Left cardiac atrium (tissue), 4 donors: Measurements from ENCODE around the gene CLEC2A. TPM values are rescaled to one million over a fixed set of nuclear protein-coding genes. Genes with fewer than 3 reads are reported as not detected.
A peak's percentile ranks its signal among the peaks of the same experiment; 100 is the strongest.

Experiments
- ATAC-seq, 2 donors: fragments of 200-7000 bp; cut with Tn5 transposase; one replicate each; pipeline ENCODE4 v1.9.1; 2020; ENCODE audit warnings: mild to moderate bottlenecking in 2 of 2, moderate library complexity in 2 of 2
- DNase-seq: peaks from one replicate; pipeline ENCODE4 v3.0.0-alpha.2; 2020
- intact Hi-C, 2 donors: fragments of 100-400 bp; cut with DNase I; formaldehyde crosslinking; loops; one replicate each; pipeline versions ENCODE4 v1.14.1 to v1.15.1; 2022 to 2023
- total RNA-seq, 2 donors: library from RNA; stranded (reverse); fragmentation: NEBNext Ultra II Directional; extraction: Animal tissue kit (Norgen Biotek cat#: 25700); gene quantifications; one replicate each; pipeline ENCODE4 v1.2.1, GENCODE V29; 2021
- donor health status: DM: no; HTN: yes; CAD: no.
- donor health status: DM: no; HTN: yes; CAD: no; lungs with severe emphysema.
- donor health status: DM: yes; HTN: yes; CAD: no.
- donor health status: Dilated cardiomyopathy.

CLEC2A gene
- total RNA-seq, 2 donors from 2014 or later: not detected

DNA sequence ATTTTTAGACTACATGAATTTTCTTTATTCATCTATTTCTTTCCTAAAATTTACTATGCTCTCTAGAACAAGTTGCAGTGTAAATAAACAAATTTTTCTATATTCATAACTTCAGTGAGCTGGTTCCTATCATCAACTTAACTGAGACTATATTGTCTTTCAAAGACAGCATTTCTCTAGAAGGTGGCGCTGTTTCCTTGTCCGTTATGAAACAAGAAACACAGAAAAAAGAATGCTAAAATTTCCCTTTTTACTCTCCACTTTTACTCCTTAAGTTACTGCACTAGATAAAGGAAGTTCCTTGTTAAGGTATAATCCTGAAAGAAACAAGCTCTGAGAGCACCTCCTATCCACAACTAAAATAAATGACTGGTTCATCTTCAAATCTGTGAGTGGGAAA is 8.2 kb upstream of the CLEC2A start:
- ATAC-seq (no peak), DNase-seq (no peak)
- intact Hi-C loops: no loop called here

DNA sequence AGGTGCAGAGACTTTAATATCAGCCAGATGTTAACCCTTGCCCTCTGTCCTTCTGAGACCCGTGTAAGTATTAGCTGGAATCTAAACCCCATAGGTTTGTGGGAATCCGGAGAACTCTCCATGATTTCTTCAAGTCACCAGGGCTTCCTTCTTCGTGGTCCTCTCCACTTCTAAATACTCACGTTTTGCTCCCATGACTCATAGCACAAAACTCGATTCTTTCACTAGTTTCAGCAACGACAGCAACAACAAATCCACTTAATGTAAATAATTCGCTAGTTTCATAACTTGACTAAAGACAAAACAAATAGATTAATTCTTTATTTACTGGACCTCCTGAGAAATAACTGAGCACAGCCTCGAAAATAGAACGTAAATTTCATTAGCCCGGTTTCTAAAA is 4.4 kb upstream of the CLEC2A start:
- no peak for DNase-seq
- intact Hi-C loops: no loop called here
- ATAC-seq: no peak

DNA sequence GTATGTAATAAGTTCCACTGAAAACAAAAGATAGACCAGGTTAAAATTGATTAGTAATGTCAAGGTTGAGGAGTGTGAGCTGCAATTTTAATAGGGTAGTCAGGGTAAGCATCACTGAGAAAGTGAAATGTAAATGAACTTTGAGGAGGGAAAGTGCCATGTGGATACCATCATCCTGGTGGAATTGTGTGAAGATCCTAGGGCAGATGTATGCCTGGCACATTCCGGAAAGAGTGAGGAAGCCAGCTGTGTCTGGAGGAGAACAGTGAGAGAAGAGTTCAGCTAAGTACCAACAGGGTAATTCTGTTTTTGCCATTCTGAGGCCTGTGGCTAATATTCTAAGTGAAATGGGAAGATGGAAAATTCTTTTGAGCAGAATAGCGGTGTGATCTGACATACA is 2.9 kb upstream of the CLEC2A start:
- ATAC-seq (no peak), DNase-seq (no peak)
- intact Hi-C loops: no loop called here

DNA sequence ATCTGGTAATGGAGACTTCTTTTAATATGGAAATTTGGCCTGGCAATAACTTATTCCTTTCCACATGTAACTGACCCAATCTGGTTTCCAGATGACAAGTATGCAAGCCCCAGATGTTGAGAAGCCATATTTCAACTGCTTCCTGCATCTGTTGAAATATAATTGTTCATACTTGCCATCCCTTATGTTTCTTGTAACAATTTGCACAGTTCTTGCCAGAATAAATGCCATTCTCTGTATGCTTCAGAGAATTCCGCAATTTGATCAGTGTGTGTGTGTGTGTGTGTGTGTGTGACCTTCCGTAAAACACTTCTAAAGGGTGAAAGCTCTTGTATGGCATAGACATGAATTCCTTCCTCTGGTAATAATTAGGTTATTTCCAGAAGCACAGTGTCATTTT is 1.8 kb upstream of the CLEC2A start:
- ATAC-seq (no peak), DNase-seq (no peak)
- intact Hi-C loops: no loop called here

DNA sequence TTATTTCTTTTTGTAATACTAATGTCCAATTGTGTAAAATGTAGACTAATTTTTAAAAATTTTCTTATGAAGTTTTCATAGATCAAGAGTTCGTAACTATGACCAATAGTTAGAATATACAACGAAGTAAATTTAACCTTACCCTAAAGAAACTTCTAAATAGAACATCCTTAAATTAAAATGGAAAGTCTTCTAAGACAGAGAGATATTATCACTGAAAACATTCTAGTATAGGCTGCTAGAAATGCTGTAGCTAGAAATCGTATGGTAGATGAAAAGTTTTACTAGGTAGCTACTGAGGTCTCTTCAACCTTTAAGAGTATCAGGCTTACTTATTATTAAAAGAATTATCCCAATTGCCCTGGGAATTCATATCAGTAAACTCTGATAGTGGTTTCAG is 925 bp downstream of the CLEC2A start:
- ATAC-seq: no peak
- intact Hi-C loops: no loop called here
- DNase-seq: no peak

DNA sequence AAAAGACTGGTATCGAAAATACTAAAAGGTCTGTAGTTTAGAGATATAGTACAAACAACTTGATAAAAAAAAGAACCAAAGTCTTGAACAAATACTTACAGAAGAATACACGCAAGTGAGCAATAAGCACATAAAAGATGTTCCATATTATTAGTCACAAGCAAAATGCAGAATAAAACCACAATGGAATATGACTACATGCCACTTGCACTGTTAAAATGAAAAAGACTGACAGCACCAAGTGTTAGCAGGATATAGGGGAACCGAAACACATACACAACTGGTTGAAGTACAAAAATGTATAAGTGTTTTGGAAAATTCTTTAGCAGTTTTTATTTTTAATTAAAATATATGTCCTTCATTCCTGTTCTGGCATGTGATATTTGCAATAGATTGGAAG is 3.6 kb downstream of the CLEC2A start:
- intact Hi-C loops: loop anchor here in 1 of 2 donors (10.0 kb wide), 1 partner anchor 114 kb away; no protein-coding TSS in a partner anchor
- ATAC-seq (no peak), DNase-seq (no peak)

DNA sequence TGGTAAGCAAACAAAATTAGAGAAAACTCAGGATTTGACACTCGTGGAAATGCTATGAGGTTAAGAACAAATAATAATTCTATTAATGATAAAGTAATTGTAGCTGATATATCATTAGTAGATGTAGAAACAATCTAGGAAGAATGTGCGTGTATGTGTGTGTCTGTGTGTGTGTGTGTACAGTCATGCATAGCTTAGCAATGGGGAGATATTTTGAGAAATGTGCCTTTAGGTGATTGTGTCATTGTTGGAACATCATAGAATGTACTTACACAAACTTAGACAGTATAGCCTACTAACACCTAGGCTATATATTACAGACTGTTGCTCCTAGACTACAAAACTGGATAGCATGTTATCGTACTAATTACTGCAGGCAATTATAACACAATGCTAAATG is 5.3 kb downstream of the CLEC2A start:
- intact Hi-C loops: loop anchor here in 1 of 2 donors (10.0 kb wide), 1 partner anchor 112 kb away; no protein-coding TSS in a partner anchor

DNA sequence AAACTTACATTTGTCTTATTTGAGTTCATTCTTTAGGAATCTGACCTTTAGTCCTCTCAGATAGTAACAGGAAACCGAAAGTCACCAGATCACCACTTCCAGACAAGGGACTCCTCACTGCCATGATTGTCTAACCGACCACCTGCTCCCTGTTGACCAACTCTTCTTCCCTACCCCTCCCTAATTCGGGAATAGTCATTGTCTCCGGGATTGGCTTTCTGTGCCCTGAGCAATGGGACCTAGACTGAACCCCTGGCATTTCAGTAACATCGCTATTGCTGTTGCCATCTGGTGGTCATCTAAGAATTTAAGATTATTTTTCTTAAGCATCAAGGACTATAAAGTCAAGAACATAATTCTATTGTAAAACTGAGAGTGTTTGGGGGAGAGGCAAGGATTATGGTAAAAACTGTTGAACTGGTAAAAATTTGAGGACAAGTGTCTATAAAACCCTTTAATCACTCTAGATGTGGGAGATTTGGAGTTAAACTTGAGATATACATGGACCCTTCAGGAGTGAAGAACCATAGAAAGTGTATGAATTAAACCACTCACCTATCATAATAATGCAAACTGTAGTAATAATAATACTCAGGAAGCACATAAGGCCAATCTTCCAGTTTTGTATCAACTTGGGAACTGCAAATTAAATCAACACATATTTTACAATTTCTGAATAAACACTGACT is 6.3 kb downstream of the CLEC2A start:
- peak; percentile 38 to 58 for ATAC-seq
- intact Hi-C loops: loop anchor here (2.0 to 10.0 kb wide), 3 partner anchors 111 to 175 kb away; no protein-coding TSS in a partner anchor
- DNase-seq: no peak

More for the DNA sequence above, 5.3 kb downstream of the CLEC2A start:
- DNase-seq: no peak
- ATAC-seq: no peak

DNA sequence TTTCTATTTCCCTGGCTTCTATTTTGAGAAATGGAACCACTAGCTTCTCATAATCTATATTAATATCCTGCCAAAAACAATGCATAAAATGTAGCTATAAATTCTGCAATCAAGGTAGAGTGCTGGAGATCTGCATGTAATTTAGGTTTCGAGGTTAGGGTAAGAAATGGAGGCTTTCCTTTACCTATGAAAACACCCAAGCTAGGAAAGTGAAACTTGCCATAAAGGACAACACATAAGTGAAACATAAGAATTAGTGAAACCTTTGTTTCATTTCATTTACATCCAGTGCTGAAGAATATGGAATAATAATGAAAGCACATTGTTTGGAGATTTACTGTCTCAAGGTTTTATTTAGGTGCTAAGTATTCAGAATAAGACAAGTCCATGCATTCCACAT is 9.7 kb downstream of the CLEC2A start:
- DNase-seq: no peak
- no peak for ATAC-seq
- intact Hi-C loops: loop anchor here in 1 of 2 donors (10.0 kb wide), 1 partner anchor 108 kb away; no protein-coding TSS in a partner anchor

DNA sequence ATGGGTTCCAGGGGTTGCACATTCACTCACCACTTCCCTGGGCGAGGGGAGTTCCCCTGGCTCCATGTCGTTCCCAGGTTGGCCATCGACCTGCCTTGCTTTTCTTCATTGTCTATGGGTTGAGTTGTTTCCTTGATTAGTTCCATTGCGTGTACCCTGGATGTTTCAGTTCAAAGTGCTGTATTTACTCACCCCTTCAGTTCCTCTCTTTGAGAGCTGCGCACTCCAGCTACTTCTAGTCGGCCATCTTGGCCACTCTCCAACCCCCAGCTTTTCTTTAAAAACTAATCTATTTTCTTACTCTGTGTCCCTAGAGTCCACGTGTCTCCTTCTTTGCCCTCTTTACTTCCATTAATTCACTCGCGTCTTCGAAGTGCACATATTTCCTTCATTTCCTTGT is 11.7 kb downstream of the CLEC2A start:
- ATAC-seq (no peak), DNase-seq (no peak)
- intact Hi-C loops: loop anchor here in 1 of 2 donors (10.0 kb wide), 1 partner anchor 106 kb away; no protein-coding TSS in a partner anchor

DNA sequence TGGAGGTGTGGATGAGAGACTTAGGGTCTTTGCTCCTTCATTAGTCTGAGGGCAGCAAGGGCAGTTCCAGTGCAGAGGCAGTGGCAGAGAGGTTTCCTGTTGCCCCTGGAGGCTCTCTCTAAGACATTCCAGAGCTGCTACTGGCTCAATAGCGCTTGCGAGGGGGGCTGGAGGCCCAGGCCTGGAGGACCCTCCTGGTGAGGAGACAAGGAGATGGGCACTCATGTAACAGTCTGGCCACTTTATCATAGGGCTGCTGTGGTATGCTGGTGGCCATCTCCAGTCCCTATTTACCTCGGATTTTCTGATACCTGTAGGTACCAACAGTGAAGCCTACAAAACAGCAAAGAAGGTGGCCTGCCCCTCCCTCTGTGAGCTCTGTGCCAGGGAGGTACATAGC is 12.7 kb downstream of the CLEC2A start:
- intact Hi-C loops: loop anchor here in 1 of 2 donors (10.0 kb wide), 1 partner anchor 165 kb away; no protein-coding TSS in a partner anchor
- DNase-seq (no peak), ATAC-seq (no peak)

DNA sequence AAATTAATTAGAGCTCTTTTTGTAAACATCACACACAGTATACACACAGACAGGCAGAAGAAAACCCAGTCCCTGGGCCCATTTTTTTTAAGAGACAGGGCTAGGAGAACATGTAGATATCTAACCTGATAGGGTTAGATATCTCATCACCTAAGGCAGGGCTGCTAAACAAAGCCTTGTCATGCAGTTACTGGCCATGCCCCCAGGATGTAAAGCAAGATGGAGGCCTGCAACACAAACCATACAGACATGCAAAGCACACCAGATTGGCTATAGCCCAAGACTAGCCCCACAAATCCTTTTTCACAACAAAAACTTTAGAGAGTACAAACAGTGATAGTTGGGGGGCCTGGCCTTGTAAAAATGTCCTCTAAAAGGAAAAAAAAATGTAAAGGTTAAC is 20.5 kb downstream of the CLEC2A start:
- intact Hi-C loops: loop anchor here in 1 of 2 donors (10.0 kb wide), 1 partner anchor 157 kb away; no protein-coding TSS in a partner anchor
- no peak for ATAC-seq
- DNase-seq: no peak

DNA sequence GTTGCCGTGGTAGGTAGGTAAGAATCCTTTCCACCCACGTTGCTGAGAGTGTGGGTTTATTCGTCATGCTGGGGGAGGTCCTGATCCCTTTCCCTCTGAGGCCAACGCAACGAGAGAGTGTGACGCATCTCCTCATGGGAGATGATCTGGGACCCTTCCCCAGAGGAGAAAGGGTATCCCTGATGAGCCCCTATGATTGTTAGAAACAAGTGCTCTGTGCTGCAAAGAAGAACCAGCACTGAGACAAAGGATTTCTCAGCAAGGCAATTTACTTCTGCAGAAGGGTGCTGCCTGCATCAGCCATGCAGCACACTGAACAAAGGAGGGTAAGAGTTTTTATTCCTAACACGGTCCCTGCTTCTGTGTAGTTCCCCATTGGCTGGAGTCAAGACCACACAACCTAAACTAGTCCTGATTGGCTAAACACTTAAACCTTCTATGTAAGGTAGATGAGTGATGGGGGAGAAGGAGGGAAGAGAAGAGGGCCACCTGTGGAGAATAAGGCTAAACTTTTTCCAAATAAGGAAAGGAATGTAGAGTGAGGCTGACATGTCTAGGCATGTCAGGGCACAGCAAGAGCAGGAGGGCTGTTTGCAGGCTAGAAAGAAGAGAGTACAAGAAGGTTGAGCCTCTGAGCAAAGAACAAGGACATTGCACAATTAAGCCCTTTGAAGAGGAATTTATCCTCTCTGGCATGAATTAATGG is 21.3 kb downstream of the CLEC2A start:
- DNase-seq: no peak
- no peak for ATAC-seq
- intact Hi-C loops: loop anchor here in 1 of 2 donors (10.0 kb wide), 1 partner anchor 156 kb away; no protein-coding TSS in a partner anchor

DNA sequence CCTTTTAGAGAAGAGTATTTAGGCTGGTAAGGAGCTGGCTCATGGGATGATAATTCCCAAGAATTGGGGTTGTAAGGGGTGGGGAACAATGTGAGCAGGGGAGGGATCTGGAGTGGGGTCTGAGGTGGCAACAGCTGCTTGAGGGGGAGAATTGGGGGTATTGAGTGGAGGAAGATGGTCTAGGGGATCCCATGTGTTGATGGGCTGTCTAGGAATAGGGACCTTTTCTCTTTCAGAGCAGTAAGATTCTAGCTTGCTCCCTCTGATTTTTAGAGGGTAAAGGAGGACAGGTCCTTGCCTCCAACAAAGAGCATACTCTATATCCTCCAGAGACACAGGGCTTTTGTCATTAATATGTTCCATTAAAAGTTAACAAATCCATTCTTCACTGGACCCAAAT is 22.4 kb downstream of the CLEC2A start:
- intact Hi-C loops: loop anchor here in 1 of 2 donors (10.0 kb wide), 1 partner anchor 155 kb away; no protein-coding TSS in a partner anchor
- no peak for ATAC-seq
- DNase-seq: no peak

DNA sequence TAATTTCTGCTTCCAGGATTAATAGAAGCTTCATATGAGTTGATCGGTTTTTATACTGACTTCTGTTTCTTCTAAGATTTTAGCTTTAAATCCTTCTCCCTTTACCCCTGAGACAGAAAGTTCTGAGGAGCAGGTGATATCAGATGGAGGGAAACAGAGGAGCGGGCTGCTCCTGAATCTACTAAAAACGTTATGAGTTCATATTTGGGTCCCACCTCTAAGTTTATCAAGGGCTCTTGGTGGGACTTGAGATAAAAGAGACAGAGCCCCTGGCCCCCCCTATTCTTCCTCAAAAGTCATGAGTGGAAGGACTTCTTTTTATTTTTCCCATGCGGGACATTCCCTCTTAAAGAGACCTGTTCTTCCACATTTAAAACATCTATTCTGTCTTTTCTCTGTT is 23.8 kb downstream of the CLEC2A start:
- intact Hi-C loops: no loop called here
- no peak for ATAC-seq
- DNase-seq: no peak

DNA sequence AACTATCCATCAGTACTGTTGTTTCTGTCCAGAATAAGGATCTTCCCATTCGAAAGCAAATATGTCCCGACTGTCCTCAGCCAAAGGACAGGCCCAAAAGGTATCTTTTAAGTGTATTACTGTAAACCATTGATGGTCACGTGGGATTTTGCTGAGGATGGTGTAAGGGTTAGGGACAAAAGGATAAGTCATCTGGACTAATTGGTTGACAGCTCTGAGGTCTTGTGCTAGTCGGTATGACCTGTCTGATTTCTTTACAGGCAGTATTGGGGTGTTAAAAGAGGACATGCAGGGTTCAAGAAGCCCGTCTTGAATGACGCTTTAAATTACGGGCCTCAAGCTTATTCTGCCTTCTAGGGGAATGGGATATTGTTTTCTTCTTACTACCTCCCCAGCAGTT is 24.4 kb downstream of the CLEC2A start:
- no peak for DNase-seq
- intact Hi-C loops: no loop called here
- no peak for ATAC-seq

DNA sequence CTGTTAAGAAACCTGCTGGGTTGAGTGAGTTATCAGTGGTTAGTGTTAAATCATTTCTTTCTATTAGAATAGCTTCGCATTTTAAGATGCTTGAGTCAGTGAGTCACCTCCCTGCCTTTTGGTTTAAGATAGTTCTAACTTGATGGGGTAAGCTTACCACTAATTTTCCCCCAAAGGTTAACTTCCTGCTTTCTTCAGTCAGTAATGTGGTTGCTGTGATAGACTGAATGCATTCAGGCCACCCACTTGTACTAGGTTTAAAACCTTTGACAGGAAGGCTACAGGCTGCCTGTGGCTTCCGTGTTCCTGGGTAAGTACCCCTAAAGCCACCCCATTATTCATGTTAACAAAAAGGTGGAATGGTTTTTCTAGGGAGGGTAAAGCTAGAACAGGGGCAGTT is 25.3 kb downstream of the CLEC2A start:
- intact Hi-C loops: no loop called here
- DNase-seq (no peak), ATAC-seq (peak in 1 of 2 donors; percentile 57)

DNA sequence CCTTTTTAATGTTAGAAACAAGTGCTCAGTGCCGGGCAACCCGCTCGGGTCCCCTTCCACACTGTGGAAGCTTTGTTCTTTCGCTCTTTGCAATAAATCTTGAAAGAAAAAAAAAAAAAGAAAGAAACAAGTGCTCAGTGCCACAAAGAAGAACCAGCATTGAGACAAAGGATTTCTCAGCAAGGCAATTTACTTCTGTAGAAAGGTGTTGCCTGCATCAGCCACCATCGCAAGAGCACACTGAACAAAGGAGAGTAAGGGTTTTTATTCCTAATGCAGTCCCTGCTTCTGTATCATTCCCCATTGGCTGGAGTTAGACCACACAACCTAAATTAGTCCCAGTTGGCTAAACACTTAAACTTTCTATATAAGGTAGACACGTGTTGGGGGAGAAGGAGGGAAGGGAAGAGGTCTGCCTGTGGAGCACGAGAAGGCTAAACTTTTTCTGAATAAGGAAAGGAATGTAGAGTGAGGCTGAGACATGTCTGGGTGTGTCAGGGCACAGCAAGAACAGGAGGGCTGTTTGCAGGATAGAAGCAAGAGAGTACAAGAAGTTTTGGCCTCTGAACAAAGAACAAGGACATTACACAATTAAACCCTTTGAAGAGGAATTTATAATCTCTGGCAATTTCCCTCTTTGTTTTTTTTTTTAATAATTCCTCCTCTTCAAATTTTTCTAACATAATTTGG is 29.5 kb downstream of the CLEC2A start:
- no peak for DNase-seq
- intact Hi-C loops: no loop called here
- ATAC-seq: no peak

DNA sequence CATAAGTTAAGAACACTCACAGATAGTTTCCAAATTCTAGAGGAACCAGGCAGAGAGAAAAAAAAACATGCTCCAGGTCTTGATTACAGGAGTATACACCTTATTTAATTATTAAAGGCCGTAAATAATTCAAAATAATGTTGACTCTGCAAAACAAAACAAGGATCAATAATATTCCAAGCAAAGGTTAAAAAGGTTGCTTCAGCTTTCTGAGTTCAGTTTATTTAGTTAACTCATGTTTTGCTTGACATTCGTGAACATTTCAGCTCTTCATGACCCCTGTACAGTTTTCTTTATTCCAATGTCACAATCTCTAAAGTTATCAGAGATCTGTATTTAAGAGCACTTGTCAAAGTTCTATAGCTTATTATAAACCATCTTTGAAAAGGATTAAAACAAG is 31.2 kb downstream of the CLEC2A start:
- ATAC-seq (no peak), DNase-seq (no peak)
- intact Hi-C loops: no loop called here

DNA sequence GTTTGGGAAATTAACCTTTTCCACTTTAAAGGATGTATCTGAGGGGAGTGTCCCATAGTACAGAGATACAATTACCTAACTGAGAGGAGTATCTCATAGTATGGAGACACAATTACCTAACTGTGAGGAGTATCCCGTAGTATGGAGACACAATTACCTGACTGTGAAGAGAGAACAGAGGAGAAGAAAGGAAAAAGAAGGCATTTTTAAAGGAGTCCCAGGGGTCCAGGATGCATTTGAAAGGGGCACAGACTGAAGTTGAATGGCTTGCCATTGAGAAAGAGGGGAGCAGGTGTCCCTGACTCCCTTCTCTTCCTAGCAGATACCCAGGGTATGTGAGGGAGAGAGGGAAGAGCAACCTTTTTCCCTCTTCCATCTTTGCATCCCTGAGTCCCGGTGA is 33.0 kb downstream of the CLEC2A start:
- intact Hi-C loops: no loop called here
- DNase-seq: no peak
- ATAC-seq: no peak
